Retinal pigment epithelial cell (primary cell): ENCODE measurements around the gene SRSF8.
"Not testable (repeated sequence)": the region's sequence is repeated elsewhere in the genome, so short reads cannot be mapped to it uniquely, and the experiment has no call there.

Experiments used
- DNase-seq: peaks from one replicate; pipeline ENCODE4 v3.0.0-alpha.2; 2010; ENCODE audit warnings: low read depth
- H3K4me3 ChIP-seq: 2 replicates; pipeline ENCODE4 v1.5.1; 2011; ENCODE audit warnings: mild to moderate bottlenecking, low read length, control low read depth, moderate library complexity
- CTCF ChIP-seq: conservative IDR thresholded peaks from 2 replicates; pipeline ENCODE4 v1.5.1; 2011; ENCODE audit warnings: low read depth, low read length, control low read depth, inconsistent platforms

SRSF8 gene

GRCh38 chr11:95042239-95042638 is 24.5 kb upstream of the SRSF8 start:
- no peak for TF ChIP-seq CTCF
- no peak for DNase-seq

GRCh38 chr11:95042906-95043305 is 23.8 kb upstream of the SRSF8 start:
- no peak for TF ChIP-seq CTCF
- H3K4me3 ChIP-seq, result no peak overlapping the region

More at GRCh38 chr11:95042239-95042638, 24.5 kb upstream of the SRSF8 start:
- no peak overlapping the region for H3K4me3 ChIP-seq

GRCh38 chr11:95044010-95044409 is 22.7 kb upstream of the SRSF8 start:
- no peak for TF ChIP-seq CTCF
- H3K4me3 ChIP-seq, result no peak overlapping the region
- DNase-seq, result no peak

More at GRCh38 chr11:95042906-95043305, 23.8 kb upstream of the SRSF8 start:
- no peak for DNase-seq

GRCh38 chr11:95045812-95046211 is 20.9 kb upstream of the SRSF8 start:
- no peak for DNase-seq
- no peak for TF ChIP-seq CTCF
- H3K4me3 ChIP-seq, result no peak overlapping the region

- not testable (repeated sequence) for H3K4me3 ChIP-seq, DNase-seq
Measured at GRCh38 chr11:95049122-95049521, 17.6 kb upstream of the SRSF8 start, which contains the start of gene KDM4F. TSS of gene KDM4F (plus strand) at chr11:95049422.

GRCh38 chr11:95050595-95051202 is 16.0 kb upstream of the SRSF8 start:
- no peak overlapping the region for H3K4me3 ChIP-seq
- no peak for TF ChIP-seq CTCF
- DNase-seq, result no peak

GRCh38 chr11:95054356-95054755 is 12.4 kb upstream of the SRSF8 start:
- TF ChIP-seq CTCF, result no peak
- no peak overlapping the region for H3K4me3 ChIP-seq
- no peak for DNase-seq
